Neural cell (in vitro differentiated cells): ENCODE measurements around the gene CDH12. TPM values are rescaled to one million over a fixed set of nuclear protein-coding genes. Genes with fewer than 3 reads are reported as not detected.
"Not testable (repeated sequence)": the region's sequence is repeated elsewhere in the genome, so short reads cannot be mapped to it uniquely, and the experiment has no call there.

Experiments
- H2AFZ ChIP-seq: fragments of 200-600, 300-800 bp; sonication (generic), shearing (Covaris generic); 2 replicates; pipeline ENCODE4 v1.6.0; 2014; ENCODE audit warnings: low read depth, mild to moderate bottlenecking, antibody characterized with exemption, low read length, moderate library complexity
- H3F3A ChIP-seq: fragments of 200-600 bp; shearing (Covaris generic); 2 replicates; pipeline ENCODE4 v1.6.1; 2016; ENCODE audit warnings: mild to moderate bottlenecking, moderate library complexity, mixed read lengths, antibody characterized with exemption, low read length; ENCODE audit not compliant: insufficient read depth, poor library complexity, severe bottlenecking
- H3K27ac ChIP-seq: fragments of 200-600, 300-800 bp; sonication (generic), shearing (Covaris generic); 2 replicates; pipeline ENCODE4 v1.5.1; 2014; ENCODE audit warnings: mild to moderate bottlenecking, low read length, moderate library complexity
- H3K27me3 ChIP-seq: fragments of 300-800, 200-600 bp; sonication (generic), shearing (Covaris generic); 2 replicates; pipeline ENCODE4 v1.6.0; 2014; ENCODE audit warnings: mild to moderate bottlenecking, low read depth, low read length, moderate library complexity; ENCODE audit not compliant: insufficient read depth
- H3K36me3 ChIP-seq: fragments of 300-800, 200-600 bp; sonication (generic), shearing (Covaris generic); 2 replicates; pipeline ENCODE4 v1.5.1; 2014; ENCODE audit warnings: mild to moderate bottlenecking, antibody characterized with exemption, low read length, moderate library complexity; ENCODE audit not compliant: insufficient read depth
- H3K4me2 ChIP-seq: fragments of 300-800, 200-600 bp; sonication (generic), shearing (Covaris generic); 2 replicates; pipeline ENCODE4 v1.6.0; 2014; ENCODE audit warnings: mild to moderate bottlenecking, low read length
- H3K4me3 ChIP-seq: fragments of 300-800, 200-600 bp; sonication (generic), shearing (Covaris generic); 2 replicates; pipeline ENCODE4 v1.5.1; 2014; ENCODE audit warnings: mild to moderate bottlenecking, low read length, moderate library complexity
- H3K79me2 ChIP-seq: fragments of 200-600 bp; shearing (Covaris generic); replicated peaks from 2 replicates; pipeline ENCODE4 v1.6.0; 2014; ENCODE audit warnings: mild to moderate bottlenecking, low read length, moderate library complexity; ENCODE audit not compliant: insufficient read depth
- H3K9ac ChIP-seq: fragments of 300-800, 200-600 bp; sonication (generic), shearing (Covaris generic); 2 replicates; pipeline ENCODE4 v1.6.1; 2016; ENCODE audit warnings: mild to moderate bottlenecking, low read length, mixed read lengths
- H3K9me2 ChIP-seq: fragments of 200-600 bp; shearing (Covaris generic); 2 replicates; pipeline ENCODE4 v1.6.1; 2016; ENCODE audit warnings: mild to moderate bottlenecking, low read length, mixed read lengths; ENCODE audit not compliant: insufficient read depth
- H3K9me3 ChIP-seq: fragments of 200-600, 300-800 bp; sonication (generic), shearing (Covaris generic); 2 replicates; pipeline ENCODE4 v1.6.1; 2016; ENCODE audit warnings: mild to moderate bottlenecking, mixed run types, low read length, moderate library complexity, mixed read lengths
- H4K20me1 ChIP-seq: fragments of 200-600 bp; shearing (Covaris generic); 2 replicates; pipeline ENCODE4 v1.6.1; 2016; ENCODE audit warnings: mild to moderate bottlenecking, mixed run types; ENCODE audit not compliant: insufficient read depth
- CTCF ChIP-seq: fragments of 450-650 bp; IDR thresholded peaks from 2 replicates; pipeline ENCODE4 v1.5.1; 2014; ENCODE audit warnings: antibody characterized with exemption, mild to moderate bottlenecking, moderate library complexity; ENCODE audit not compliant: poor library complexity, severe bottlenecking
- EP300 ChIP-seq: fragments of 450-650 bp; conservative IDR thresholded peaks from 2 replicates; pipeline ENCODE4 v1.6.1; 2014; ENCODE audit warnings: antibody characterized with exemption, mild to moderate bottlenecking, moderate library complexity; ENCODE audit not compliant: poor library complexity, severe bottlenecking
- EZH2 ChIP-seq: fragments of 200-600, 300-800 bp; shearing (Covaris generic), sonication (generic); IDR thresholded peaks from 2 replicates; pipeline ENCODE4 v1.6.1; 2014; ENCODE audit warnings: antibody characterized with exemption, low read length, borderline replicate concordance, mild to moderate bottlenecking; ENCODE audit not compliant: insufficient read depth, poor library complexity, severe bottlenecking
- MXI1 ChIP-seq: fragments of 450-650 bp; conservative IDR thresholded peaks from 2 replicates; pipeline ENCODE4 v1.6.1; 2014; ENCODE audit warnings: antibody characterized with exemption, mild to moderate bottlenecking; ENCODE audit not compliant: poor library complexity, severe bottlenecking
- POLR2AphosphoS5 ChIP-seq: IDR thresholded peaks from 2 replicates; pipeline ENCODE4 v1.6.1; 2012
- RAD21 ChIP-seq: fragments of 450-650 bp; conservative IDR thresholded peaks from 2 replicates; pipeline ENCODE4 v1.6.1; 2014; ENCODE audit warnings: antibody characterized with exemption, mild to moderate bottlenecking, moderate library complexity
- REST ChIP-seq: IDR thresholded peaks from 2 replicates; pipeline ENCODE4 v1.6.1; 2012; ENCODE audit warnings: borderline replicate concordance
- SMC3 ChIP-seq: fragments of 450-650 bp; conservative IDR thresholded peaks from 2 replicates; pipeline ENCODE4 v1.6.1; 2014; ENCODE audit warnings: antibody characterized with exemption, mild to moderate bottlenecking, moderate library complexity; ENCODE audit not compliant: poor library complexity
- TAF1 ChIP-seq: IDR thresholded peaks from 2 replicates; pipeline ENCODE4 v1.6.1; 2012; ENCODE audit warnings: low read depth
- polyA plus RNA-seq: library from polyadenylated mRNA; depleted of rRNA; stranded (reverse); fragments of >200 nt; gene quantifications from 2 replicates; pipeline ENCODE4 v1.2.3, GENCODE V29; 2014

Gene CDH12
- polyA plus RNA-seq, 1 donor from 2014 or later = 2.1 TPM

- Histone ChIP-seq H3K4me3 (no peak overlapping the region), H3F3A (no peaks in the 10 kb centered on the region), H2AFZ (no peak overlapping the region), H3K79me2 (no peaks in the 10 kb centered on the region), H3K27ac (no peak overlapping the region), H4K20me1 (no peaks in the 10 kb centered on the region), H3K9ac (no peak overlapping the region), H3K27me3 (no peaks in the 10 kb centered on the region), H3K36me3 (no peaks in the 10 kb centered on the region), H3K9me3 (no peaks in the 10 kb centered on the region), H3K9me2 (no peaks in the 10 kb centered on the region), H3K4me2 (no peak overlapping the region)
- TF ChIP-seq RAD21 = peak; percentile 26
- no peak for TF ChIP-seq REST
These were observed 36.6 kb upstream of the CDH12 start for GRCh38 chr5:22889720-22890119.

- Histone ChIP-seq H3K79me2 (no peaks in the 10 kb centered on the region), H3K27ac (no peak overlapping the region), H3K36me3 (no peaks in the 10 kb centered on the region), H3K9me2 (no peaks in the 10 kb centered on the region), H3K4me3 (no peak overlapping the region), H2AFZ (no peak overlapping the region), H3K27me3 (no peaks in the 10 kb centered on the region), H3K4me2 (no peak overlapping the region), H3K9ac (no peak overlapping the region), H3F3A (no peaks in the 10 kb centered on the region), H4K20me1 (no peaks in the 10 kb centered on the region), H3K9me3 (no peaks in the 10 kb centered on the region)
- TF ChIP-seq CTCF (no peak), TAF1 (no peak), EP300 (no peak), RAD21 (no peak), EZH2 (no peak), MXI1 (no peak), POLR2AphosphoS5 (no peak), SMC3 (no peak), REST (no peak)
These were observed 34.4 kb upstream of the CDH12 start for GRCh38 chr5:22887566-22887965.

GRCh38 chr5:22858911-22859310, 5.8 kb upstream of the CDH12 start:
- H3F3A ChIP-seq, H3K27ac ChIP-seq, H3K9ac ChIP-seq, H3K27me3 ChIP-seq, H3K9me3 ChIP-seq, H4K20me1 ChIP-seq, H3K9me2 ChIP-seq, H2AFZ ChIP-seq, H3K36me3 ChIP-seq, H3K4me3 ChIP-seq, H3K4me2 ChIP-seq, H3K79me2 ChIP-seq: not testable (repeated sequence)
